HL-60 (cell line): Measurements from ENCODE around the gene SNRPD3.

Experiments used
- DNase-seq, 2 experiments: peaks; one replicate each; pipeline ENCODE4 v3.0.0-alpha.2; 2010 to 2020; ENCODE audit warnings: low read depth in 1 of 2, low spot score in 1 of 2
- H3K27ac ChIP-seq: fragments of 250-450 bp; sonication (Bioruptor Pico); replicated peaks from 2 replicates; pipeline ENCODE4 v1.5.1; 2020; ENCODE audit warnings: mild to moderate bottlenecking, moderate library complexity
- H3K27me3 ChIP-seq: fragments of 250-450 bp; sonication (Bioruptor Pico); 2 replicates; pipeline ENCODE4 v1.5.1; 2021; ENCODE audit warnings: mild to moderate bottlenecking, moderate library complexity; ENCODE audit not compliant: insufficient read depth, poor library complexity, severe bottlenecking
- H3K4me3 ChIP-seq: replicated peaks from 2 replicates; pipeline ENCODE4 v1.5.1; 2011; ENCODE audit warnings: mild to moderate bottlenecking, control low read depth, low read length; ENCODE audit not compliant: insufficient read depth
- CTCF ChIP-seq: IDR thresholded peaks from one replicate; pipeline ENCODE4 v1.5.1; 2011; ENCODE audit warnings: low read length, control low read depth, inconsistent platforms; ENCODE audit not compliant: insufficient read depth
- GABPA ChIP-seq: IDR thresholded peaks from 2 replicates; pipeline ENCODE4 v1.6.1; 2012; ENCODE audit warnings: low read depth
- POLR2AphosphoS5 ChIP-seq: IDR thresholded peaks from 2 replicates; pipeline ENCODE4 v1.6.1; 2012; ENCODE audit warnings: low read depth
- REST ChIP-seq: IDR thresholded peaks from 2 replicates; pipeline ENCODE4 v1.6.1; 2012; ENCODE audit warnings: low read depth; ENCODE audit not compliant: insufficient replicate concordance
- SPI1 ChIP-seq: IDR thresholded peaks from 2 replicates; pipeline ENCODE4 v1.6.1; 2012; ENCODE audit warnings: low read depth, mild to moderate bottlenecking, borderline replicate concordance

SNRPD3 gene

GRCh38 chr22:24567668-24568067, 11.9 kb downstream of the SNRPD3 start:
- Histone ChIP-seq H3K27ac (no peak overlapping the region), H3K27me3 (no peaks in the 10 kb centered on the region), H3K4me3 (no peak overlapping the region)
- no peak for DNase-seq
- TF ChIP-seq CTCF (no peak), POLR2AphosphoS5 (no peak), REST (no peak), GABPA (no peak), SPI1 (no peak)

- H3K27ac ChIP-seq = no peak overlapping the region
- no peaks in the 10 kb centered on the region for H3K27me3 ChIP-seq
- no peak for DNase-seq
- TF ChIP-seq REST (no peak), SPI1 (no peak), GABPA (no peak), POLR2AphosphoS5 (no peak), CTCF (no peak)
- no peak overlapping the region for H3K4me3 ChIP-seq
These were observed 15.5 kb downstream of the SNRPD3 start for GRCh38 chr22:24571266-24571665.

GRCh38 chr22:24576778-24577177, 21.0 kb downstream of the SNRPD3 start:
- Histone ChIP-seq H3K4me3 (no peak overlapping the region), H3K27me3 (no peaks in the 10 kb centered on the region), H3K27ac (no peak overlapping the region)
- DNase-seq = no peak
- no peak for TF ChIP-seq POLR2AphosphoS5
- TF ChIP-seq REST = no peak
- no peak for TF ChIP-seq SPI1
- TF ChIP-seq CTCF = no peak
- no peak for TF ChIP-seq GABPA
